HTERT RPE-1 (cell line): ENCODE measurements around the gene DEFB127.
"Not testable (repeated sequence)": the region's sequence is repeated elsewhere in the genome, so short reads cannot be mapped to it uniquely, and the experiment has no call there.

Source experiments
- in situ Hi-C: fragments of 300-500 bp; cut with MboI; formaldehyde crosslinking; loops from 4 replicates; pipeline ENCODE4 v1.14.3; 2020; ENCODE audit warnings: low sequenced_read_pairs

The DEFB127 gene

DNA sequence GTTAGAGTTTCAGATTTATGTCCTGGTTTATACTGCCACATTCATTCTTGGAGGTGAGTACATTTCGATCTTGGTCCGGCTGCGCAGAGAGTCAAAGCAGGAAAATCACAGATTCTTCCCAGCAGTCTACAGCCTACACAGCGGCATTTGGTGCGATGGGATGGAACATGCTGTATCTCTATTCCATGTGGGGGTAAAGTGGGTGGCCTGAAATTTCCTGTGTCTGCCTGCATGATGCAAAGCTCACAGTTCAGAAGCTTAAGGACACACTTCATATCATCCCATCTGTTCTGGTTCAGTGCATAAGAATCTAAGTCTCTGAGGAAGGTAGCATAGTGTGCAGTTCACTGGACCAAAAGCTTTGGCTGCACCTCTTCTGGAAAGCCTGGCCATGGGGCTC lies at the start of gene DEFB127:
Gene DEFB127, plus strand, starts transcription at position 301 of the 400 bp plus-strand sequence. Its CDS starts 91 bp downstream, at position 392.
- in situ Hi-C loops, result no loop called here

DNA sequence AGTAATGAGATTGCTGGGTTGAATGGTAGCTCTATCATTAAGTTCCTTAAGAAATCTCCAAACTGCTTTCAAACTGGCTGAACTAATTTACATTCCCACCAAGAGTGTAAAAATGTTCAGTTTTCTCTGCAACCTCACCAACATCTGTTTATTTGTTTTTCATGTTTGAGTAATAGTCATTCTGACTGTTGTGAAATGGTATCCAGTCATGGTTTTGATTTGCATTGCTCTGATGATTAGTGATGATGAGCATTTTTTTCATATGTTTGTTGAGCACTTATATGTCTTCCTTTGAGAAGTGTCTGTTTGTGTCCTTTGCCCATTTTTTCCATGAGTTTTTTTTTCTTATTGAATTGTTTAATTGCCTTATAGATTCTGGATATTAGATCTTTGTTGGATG lies 44.9 kb upstream of the DEFB127 start:
- in situ Hi-C loops, result no loop called here

DNA sequence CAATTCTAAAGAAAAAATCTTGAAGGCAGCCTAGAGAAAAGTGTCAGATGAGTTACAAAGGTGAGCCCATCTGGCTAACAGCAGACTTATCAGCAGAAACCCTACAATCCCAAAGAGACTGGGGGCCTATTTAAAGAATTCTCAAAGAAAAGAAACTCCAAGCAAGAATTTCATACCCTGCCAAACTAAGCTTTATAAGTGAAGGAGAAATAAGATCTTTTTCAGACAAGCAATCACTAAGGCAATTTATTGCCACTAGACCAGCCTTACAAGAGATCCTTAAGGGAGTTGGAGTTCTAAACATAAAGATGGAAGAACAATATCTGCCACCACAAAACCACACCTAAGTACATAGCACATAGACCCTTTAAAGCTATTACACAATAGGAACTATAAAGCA lies 39.7 kb upstream of the DEFB127 start:
- in situ Hi-C loops, result no loop called here

DNA sequence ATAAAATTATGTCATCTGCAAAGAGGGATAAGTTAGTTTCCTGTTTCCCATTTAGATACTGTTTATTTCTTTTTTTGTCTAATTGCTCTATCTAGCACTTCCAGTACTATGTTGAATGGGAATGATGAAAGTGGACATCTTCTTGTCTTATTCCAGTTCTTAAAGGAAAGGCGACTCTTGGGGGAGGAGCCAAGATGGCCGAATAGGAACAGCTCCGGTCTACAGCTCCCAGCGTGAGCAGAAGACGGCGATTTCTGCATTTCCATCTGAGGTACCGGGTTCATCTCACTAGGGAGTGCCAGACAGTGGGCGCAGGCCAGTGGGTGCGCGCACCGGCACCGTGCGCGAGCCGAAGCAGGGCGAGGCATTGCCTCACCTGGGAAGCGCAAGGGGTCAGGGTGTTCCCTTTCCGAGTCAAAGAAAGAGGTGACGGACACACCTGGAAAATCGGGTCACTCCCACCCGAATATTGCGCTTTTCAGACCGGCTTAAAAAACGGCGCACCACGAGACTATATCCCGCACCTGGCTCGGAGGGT lies 27.4 kb upstream of the DEFB127 start:
- in situ Hi-C loops, result not testable (repeated sequence)

DNA sequence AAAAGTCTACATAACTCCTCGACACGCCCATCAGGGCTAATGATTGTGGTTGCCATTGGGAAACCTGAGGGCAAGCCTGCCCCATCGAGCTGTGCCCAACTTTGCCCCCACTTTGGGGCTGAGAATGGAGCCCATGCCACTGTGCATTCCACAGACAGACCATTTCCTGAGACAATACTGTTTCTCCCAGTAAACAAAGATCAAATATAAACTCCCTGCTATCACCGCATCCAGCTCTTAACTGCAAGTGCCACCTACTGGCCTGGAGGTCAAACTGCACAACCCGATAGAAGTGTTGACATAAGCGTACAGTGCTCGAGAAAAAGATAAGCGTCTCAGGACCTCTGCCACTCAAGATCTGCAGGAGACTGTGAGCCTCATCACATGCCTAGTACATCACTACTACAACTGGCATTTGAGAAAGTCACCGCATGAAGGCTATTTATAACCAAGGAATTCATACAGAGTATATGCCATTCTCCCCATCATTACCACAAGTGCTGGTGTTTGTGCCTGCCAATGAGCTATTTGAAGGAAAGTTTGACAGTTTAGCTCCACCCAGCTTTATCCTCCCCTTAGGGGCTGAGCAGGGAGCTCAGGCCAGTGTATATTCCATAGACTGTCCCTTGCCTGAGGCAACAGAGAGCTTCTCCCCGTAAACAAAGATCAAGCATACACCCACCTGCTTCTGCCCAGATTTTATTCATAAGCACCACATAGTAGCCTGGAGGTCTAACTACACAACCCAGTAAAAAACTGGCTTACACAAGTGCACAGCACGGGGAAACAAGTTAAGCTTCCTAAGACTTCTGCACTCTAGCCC lies 19.4 kb upstream of the DEFB127 start:
- in situ Hi-C loops, result no loop called here

GRCh38 chr20:142290-142689 lies 15.0 kb upstream of the DEFB127 start, which contains the start of gene DEFB126:
TSS of gene DEFB126 (plus strand) at chr20:142590. CDS start at chr20:142629, 39 bp downstream.
- in situ Hi-C loops, result no loop called here

- in situ Hi-C loops, result no loop called here
Measured at GRCh38 chr20:145877-146276, 11.4 kb upstream of the DEFB127 start.

DNA sequence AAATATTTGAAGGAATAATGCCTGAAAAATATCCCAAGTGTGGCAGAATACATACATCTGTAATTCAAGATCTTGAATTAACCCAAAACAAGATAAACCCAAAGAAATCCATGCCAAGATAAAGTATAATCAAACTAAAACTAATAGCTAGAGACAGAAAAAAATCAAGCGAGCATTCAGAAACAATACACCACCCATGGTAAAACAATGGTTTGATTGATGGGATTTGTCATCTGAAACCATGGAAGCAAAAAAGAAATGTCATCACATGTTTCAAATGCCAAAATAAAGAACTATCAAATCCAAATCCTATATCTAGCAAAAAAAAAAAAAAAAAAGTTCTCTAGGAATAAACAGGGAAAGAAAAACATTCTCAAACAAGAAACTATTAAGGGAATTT lies 5.1 kb upstream of the DEFB127 start:
- in situ Hi-C loops, result no loop called here

- in situ Hi-C loops, result no loop called here
Measured at GRCh38 chr20:164618-165017, 7.4 kb downstream of the DEFB127 start.

- in situ Hi-C loops, result no loop called here
Measured at GRCh38 chr20:168876-169275, 11.6 kb downstream of the DEFB127 start.

DNA sequence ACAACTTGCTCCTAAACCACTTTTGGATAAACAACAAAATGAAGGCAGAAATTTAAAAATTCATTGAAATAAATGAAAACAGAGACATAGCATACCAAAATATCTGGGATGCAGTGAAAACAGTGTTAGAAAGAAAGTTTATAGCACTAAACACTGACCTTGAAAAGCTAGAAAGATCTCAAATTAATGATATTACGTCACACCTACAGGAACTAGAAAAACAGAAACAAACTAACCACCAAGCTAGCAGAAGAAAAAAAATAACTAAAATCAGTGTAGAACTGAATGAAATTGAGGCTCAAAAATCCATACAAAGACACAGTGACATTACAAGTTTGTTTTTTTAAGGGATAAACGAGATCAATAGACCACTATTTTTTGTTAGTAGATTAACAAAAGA lies 27.0 kb downstream of the DEFB127 start:
- in situ Hi-C loops, result no loop called here

GRCh38 chr20:187733-188132 lies 30.5 kb downstream of the DEFB127 start:
- in situ Hi-C loops, result no loop called here

- in situ Hi-C loops, result no loop called here
Measured at GRCh38 chr20:189611-190010, 32.4 kb downstream of the DEFB127 start, which contains the start of gene DEFB128. TSS of gene DEFB128 (minus strand) at chr20:189711. CDS start at chr20:189623, 88 bp downstream.

- in situ Hi-C loops, result no loop called here
Measured at GRCh38 chr20:198225-198624, 41.0 kb downstream of the DEFB127 start.

DNA sequence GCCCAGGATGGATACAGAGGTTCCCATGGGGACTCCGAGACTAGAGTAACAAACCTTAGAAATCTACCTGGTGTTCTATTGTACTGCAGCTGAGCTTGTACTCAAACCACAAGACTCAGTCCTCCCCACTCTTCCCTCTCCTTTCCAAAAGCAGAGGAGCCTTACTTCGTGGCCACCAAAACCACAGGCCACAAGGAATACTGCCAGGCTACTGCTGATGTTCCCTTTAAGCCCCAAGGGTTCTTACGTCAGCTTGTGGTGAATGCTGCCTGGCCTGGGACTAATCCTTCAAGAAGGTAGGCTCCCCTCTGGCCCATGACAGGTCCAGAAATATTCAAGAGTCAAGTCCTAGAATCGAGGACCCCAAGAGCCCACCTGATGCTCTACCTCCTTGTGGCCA lies 42.7 kb downstream of the DEFB127 start:
- in situ Hi-C loops, result no loop called here

DNA sequence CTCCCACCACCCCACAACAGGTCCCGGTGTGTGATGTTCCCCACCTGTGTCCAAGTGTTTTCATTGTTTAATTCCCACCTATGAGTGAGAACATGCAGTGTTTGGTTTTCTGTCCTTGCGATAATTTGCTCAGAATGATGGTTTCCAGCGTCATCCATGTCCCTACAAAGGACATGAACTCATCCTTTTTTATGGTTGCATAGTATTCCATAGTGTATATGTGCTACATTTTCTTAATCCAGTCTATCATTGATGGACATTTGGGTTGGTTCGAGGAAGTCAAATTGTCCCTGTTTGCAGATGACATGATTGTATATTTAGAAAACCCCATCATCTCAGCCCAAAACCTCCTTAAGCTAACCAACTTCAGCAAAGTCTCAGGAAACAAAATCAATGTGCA lies 46.4 kb downstream of the DEFB127 start:
- in situ Hi-C loops, result not testable (repeated sequence)
